Endothelial cell of umbilical vein (primary cell): ENCODE measurements around the gene MTPN.

Experiments used
- CTCF ChIP-seq, 2 donors: IDR thresholded peaks; 1 replicate in 1 of 2; 2 replicates in 1 of 2; pipeline ENCODE4 v1.5.1; 2011; ENCODE audit warnings: low read length in 2 of 2, mild to moderate bottlenecking in 2 of 2, moderate library complexity in 2 of 2, control low read depth in 1 of 2, inconsistent platforms in 1 of 2, low read depth in 1 of 2; ENCODE audit not compliant: insufficient read depth in 1 of 2; ENCODE audit errors: extremely low read depth in 1 of 2
- EZH2 ChIP-seq: IDR thresholded peaks from 2 replicates; pipeline ENCODE4 v1.6.1; 2012; ENCODE audit warnings: borderline replicate concordance, low read depth, mild to moderate bottlenecking, moderate library complexity, low read length, inconsistent platforms; ENCODE audit not compliant: severe bottlenecking
- JUN ChIP-seq: IDR thresholded peaks from 2 replicates; pipeline ENCODE4 v1.6.1; 2011; ENCODE audit warnings: borderline replicate concordance, low read depth; ENCODE audit not compliant: insufficient read length, insufficient read depth
- MAX ChIP-seq: IDR thresholded peaks from 2 replicates; pipeline ENCODE4 v1.6.1; 2011; ENCODE audit not compliant: insufficient read depth, insufficient read length
- POLR2A ChIP-seq: IDR thresholded peaks from 2 replicates; pipeline ENCODE4 v1.6.1; 2012; ENCODE audit warnings: low read depth, mild to moderate bottlenecking, control low read depth, low read length
- POLR2AphosphoS5 ChIP-seq: IDR thresholded peaks from 2 replicates; pipeline ENCODE4 v1.6.1; 2012; ENCODE audit warnings: low read depth, mild to moderate bottlenecking, control low read depth, low read length, moderate library complexity; ENCODE audit not compliant: insufficient read depth

- TF ChIP-seq CTCF (IDR thresholded peaks at IDR 0.05; ENCODE audit: extremely low read depth in 1 of 2, insufficient read depth in 1 of 2, low read depth in 1 of 2, low read length in 2 of 2) (no peak), EZH2 (no peak), POLR2AphosphoS5 (no peak), JUN (no peak), POLR2A (no peak), MAX (no peak)
These were observed 34.5 kb downstream of the MTPN start for GRCh38 chr7:135942614-135943013.
